Activated naive CD4-positive, alpha-beta T cell treated with anti-CD3 and anti-CD28 coated beads, Interleukin-2, amount 50 U/mL, for 72 hours (primary cell): ENCODE measurements around the gene CEP112. TPM values are rescaled to one million over a fixed set of nuclear protein-coding genes. Genes with fewer than 3 reads are reported as not detected.
"Not testable (repeated sequence)": the region's sequence is repeated elsewhere in the genome, so short reads cannot be mapped to it uniquely, and the experiment has no call there.

Experiments
- ATAC-seq, 2 donors: fragments of 150-1000 bp; cut with Tn5 transposase; 2 replicates each; pipeline ENCODE4 v1.10.0; 2021; ENCODE audit warnings: mild to moderate bottlenecking in 2 of 2, moderate library complexity in 2 of 2
- DNase-seq, 2 donors: peaks; one replicate each; pipeline ENCODE4 v3.0.0; 2021 to 2022; ENCODE audit warnings: low spot score in 2 of 2
- H3K27ac Mint-ChIP-seq, 2 donors: one replicate each; pipeline ENCODE4 v1.8.0; 2022; ENCODE audit warnings: mild to moderate bottlenecking in 2 of 2, mixed read lengths in 2 of 2
- H3K36me3 Mint-ChIP-seq, 2 donors: one replicate each; pipeline ENCODE4 v1.8.0; 2022; ENCODE audit warnings: mixed read lengths in 2 of 2
- H3K9me3 Mint-ChIP-seq, 2 donors: one replicate each; pipeline ENCODE4 v1.8.0; 2022; ENCODE audit warnings: mixed read lengths in 2 of 2
- total RNA-seq, 2 donors: library from RNA; stranded (reverse); gene quantifications; one replicate each; pipeline ENCODE4 v1.2.3, GENCODE V29; 2022

CEP112 gene
- total RNA-seq, 2 donors from 2014 or later: 1.2 to 4.2 TPM

DNA sequence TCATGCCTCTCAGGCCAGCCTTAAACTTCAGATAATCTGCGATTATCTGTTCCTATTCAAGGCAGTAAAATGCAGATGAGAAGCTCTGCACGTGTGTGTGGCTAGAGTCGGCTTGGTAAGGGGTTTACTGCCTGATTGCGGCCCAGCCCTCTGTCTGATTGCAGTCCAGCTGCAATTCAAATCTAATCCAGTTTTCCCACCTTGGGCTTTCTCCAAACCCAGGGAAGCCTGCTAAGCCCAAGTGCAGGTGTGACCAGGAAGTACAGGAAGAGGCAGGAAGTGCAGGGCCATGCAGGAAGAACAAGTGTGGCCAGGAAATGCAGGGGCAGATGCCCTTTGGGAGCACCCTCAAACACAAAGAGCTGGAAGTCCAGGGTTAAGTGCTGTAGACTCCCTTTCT, 314.9 kb downstream of the CEP112 start:
- peaks cover 0 to 9% of the 10 kb centered on the region in 2 donors for H3K36me3 Mint-ChIP-seq
- no peak for ATAC-seq
- DNase-seq: no peak
- H3K27ac Mint-ChIP-seq: no peak overlapping the region
- peaks cover 4 to 12% of the 10 kb centered on the region in 2 donors for H3K9me3 Mint-ChIP-seq

DNA sequence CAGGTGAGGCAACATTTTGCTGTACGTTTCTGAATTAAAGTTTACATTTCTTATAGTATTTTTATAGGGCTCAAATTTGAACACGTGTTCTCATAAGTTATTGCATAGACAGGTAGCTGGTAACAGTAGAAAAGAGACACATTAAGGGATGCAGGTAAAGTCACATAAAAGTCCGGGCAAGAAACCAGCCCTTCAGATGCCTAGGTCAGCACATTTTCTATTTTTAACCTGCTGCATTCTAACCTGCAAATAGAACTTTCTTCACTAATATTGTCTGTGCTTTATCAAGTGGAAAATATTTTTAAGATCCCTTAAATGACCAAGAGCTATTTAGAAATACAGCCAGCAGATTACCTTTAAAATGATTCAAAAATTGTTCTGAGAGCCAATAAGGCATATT, 323.1 kb downstream of the CEP112 start:
- ATAC-seq (no peak), DNase-seq (no peak)
- no peaks in the 10 kb centered on the region for H3K36me3 Mint-ChIP-seq
- no peaks in the 10 kb centered on the region for H3K9me3 Mint-ChIP-seq
- no peak overlapping the region for H3K27ac Mint-ChIP-seq

DNA sequence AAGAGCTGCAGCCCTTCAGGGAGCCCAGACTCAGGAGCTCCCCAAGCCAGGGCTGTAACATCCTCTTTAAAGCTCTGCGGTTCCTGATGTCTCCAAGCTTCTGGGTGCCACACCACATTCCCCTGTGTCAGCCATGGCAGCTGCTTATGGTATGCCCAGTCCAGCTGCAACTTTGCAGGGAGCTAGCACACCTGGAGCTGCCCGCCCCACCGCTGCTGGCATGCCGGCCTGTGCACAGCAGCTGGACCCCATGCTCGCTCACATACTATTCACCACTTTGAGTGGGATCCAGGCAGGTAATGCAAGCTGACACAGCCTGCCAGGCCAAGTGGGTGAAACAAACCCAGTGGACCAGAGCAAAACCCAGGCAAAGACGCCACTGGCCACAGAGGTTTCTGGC, 324.9 kb downstream of the CEP112 start:
- Mint-ChIP-seq H3K27ac (no peak overlapping the region), H3K36me3 (no peaks in the 10 kb centered on the region), H3K9me3 (no peaks in the 10 kb centered on the region)
- DNase-seq (no peak), ATAC-seq (no peak)

DNA sequence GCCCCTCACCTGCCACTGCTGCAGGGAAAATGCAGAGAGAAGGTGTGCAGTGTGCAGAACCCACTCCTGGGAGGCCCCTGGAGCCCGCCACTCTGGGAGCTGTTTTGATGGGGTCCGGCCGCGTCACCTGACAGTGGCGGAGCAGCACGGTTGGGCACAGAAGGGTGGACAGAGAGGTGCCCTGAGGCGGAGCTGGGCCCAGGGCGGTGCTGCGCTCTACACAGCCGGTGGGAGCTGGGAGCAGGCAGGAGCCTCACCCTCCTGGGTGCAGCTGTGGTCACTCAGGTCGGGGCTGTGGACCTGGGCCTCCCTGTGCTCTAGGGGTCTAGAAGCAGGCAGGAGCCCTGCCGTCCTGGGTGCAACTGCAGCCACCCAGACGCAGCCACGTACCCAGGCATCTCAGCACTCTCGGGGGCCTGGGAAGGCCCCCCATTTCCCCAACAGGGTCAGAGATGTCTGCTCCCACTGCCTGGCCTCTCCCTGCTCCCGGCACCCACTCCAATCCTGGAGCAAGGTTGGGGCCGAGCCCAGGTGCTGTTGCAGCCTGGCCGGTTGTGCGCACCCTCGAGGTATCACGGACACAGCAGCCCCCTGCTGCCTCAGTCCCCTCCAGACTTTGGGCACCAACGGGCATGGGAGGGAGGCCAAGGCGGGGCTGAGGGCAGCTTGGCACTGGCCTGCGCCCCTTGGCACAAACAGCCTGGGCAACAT, 326.1 kb downstream of the CEP112 start:
- no peaks in the 10 kb centered on the region for H3K36me3 Mint-ChIP-seq
- no peak for DNase-seq
- no peak for ATAC-seq
- H3K27ac Mint-ChIP-seq: no peak overlapping the region
- no peaks in the 10 kb centered on the region for H3K9me3 Mint-ChIP-seq

DNA sequence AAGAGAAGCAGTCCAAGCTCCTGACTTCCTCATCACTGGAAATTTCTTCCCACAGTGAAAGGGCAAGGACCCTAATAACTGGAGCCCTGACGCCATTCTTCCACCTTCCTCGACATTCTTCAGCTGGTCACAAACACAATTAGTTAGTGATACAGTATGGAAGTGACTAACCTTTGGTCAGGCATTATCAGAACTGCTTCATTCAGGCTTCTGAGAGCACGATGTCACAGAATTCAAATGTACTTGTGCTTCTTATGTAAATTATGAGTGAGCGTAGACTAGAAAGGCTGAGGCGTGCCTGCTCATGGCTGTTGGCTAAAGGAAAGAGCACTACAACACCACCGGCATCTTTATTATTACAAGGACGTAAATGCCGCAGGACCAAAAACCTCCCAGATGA, 327.5 kb downstream of the CEP112 start:
- no peak overlapping the region for H3K27ac Mint-ChIP-seq
- no peak for DNase-seq
- no peak for ATAC-seq
- H3K9me3 Mint-ChIP-seq: no peaks in the 10 kb centered on the region
- H3K36me3 Mint-ChIP-seq: no peaks in the 10 kb centered on the region

DNA sequence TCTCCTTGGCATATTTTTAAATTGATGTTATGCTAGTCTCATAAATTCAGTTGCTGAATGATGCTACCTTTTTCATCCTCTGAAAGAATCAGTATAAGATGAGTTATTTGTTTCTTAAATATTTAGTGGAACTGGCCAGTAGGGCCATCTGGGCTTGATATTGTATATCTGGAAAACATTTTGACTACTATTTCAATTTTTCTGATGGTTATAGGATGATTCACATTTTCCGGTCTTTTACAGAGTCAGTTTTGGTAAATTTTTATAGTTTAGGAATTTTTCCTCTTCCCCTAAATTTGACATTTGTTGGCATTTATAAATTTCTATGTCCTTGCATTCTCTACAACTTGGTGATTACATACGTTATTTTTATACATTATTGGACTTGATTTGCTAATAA, 334.2 kb downstream of the CEP112 start:
- ATAC-seq (no peak), DNase-seq (no peak)
- Mint-ChIP-seq H3K27ac (no peak overlapping the region), H3K36me3 (no peaks in the 10 kb centered on the region), H3K9me3 (no peaks in the 10 kb centered on the region)

DNA sequence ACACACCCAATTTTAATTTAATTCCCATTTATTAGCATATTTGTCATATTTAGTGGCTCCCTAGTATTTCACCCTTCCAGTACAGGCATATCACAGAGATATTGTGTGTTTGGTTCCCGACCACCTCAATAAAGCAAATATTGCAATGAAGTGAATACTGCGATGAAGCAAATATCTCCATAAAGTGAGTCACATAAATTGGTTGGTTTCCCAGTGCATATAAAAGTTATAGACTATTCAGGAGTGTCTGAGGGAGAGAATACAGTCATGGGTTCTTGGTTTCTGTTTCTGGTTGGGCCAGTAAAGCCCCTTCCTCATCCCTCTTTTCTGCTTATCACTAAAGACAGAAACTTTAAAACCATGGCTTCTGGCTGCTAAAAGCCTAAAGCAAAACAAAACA, 335.1 kb downstream of the CEP112 start:
- Mint-ChIP-seq H3K36me3 (no peaks in the 10 kb centered on the region), H3K9me3 (no peaks in the 10 kb centered on the region), H3K27ac (no peak overlapping the region)
- DNase-seq (no peak), ATAC-seq (no peak)

DNA sequence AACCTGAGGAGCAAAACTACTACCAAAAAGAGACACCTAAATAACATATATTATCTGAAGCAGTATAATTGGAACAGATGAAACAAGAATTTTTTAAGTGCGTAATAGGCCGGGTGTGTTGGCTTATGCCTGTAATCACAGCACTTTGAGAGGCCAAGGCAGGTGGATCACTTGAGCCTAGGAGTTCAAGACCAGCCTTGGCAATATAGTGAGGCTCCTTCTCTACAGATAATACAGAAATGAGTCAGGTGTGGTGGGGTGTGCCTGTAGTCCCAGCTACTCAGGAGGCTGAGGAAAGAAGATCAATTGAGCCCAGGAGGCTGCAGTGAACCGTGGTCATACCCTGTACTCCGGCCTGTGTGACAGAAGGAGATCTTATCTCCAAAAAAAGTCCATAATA, 336.3 kb downstream of the CEP112 start:
- Mint-ChIP-seq H3K27ac (no peak overlapping the region), H3K9me3 (no peaks in the 10 kb centered on the region), H3K36me3 (no peaks in the 10 kb centered on the region)
- ATAC-seq (no peak), DNase-seq (no peak)

DNA sequence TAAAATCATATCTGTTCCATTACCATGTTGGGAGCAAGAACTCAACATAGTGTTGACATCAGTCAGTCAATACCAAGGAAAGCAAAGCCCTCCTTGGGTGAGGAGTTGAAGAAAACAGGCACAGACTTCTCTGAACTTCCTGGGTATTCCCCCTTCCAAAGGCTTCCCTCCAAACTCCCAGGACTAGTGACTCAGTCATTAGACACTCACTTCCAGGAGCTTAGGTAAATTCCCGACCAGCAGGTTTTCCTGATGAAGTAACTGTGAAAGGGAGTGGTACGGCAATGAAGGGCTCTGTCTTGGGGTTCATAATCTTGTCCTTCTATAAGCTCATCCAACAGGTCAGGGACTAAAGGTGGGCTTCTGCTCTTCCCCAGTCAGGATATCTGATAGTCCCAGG, 336.7 kb downstream of the CEP112 start:
- Mint-ChIP-seq H3K9me3 (no peaks in the 10 kb centered on the region), H3K27ac (no peak overlapping the region), H3K36me3 (no peaks in the 10 kb centered on the region)
- ATAC-seq (no peak), DNase-seq (no peak)

DNA sequence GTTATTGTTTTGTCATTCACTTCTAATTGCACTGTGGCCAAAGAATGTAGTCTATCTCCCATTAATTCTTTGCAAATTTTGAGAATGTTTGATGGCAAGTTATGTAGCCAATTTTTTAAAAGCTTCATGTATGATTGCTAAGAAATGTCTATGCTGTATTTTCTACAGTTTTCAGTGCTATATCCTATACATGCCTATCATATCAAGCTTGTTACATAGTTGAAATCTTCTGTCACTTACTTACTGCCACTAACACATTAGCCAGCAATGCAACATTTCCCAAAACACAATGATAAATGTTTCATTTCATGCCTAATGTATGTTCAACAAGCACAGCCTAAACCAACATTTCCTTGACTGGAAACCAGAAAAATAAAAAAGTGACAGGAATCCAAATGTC, 338.1 kb downstream of the CEP112 start:
- DNase-seq (no peak), ATAC-seq (no peak)
- H3K36me3 Mint-ChIP-seq: no peaks in the 10 kb centered on the region
- no peaks in the 10 kb centered on the region for H3K9me3 Mint-ChIP-seq
- H3K27ac Mint-ChIP-seq: no peak overlapping the region

DNA sequence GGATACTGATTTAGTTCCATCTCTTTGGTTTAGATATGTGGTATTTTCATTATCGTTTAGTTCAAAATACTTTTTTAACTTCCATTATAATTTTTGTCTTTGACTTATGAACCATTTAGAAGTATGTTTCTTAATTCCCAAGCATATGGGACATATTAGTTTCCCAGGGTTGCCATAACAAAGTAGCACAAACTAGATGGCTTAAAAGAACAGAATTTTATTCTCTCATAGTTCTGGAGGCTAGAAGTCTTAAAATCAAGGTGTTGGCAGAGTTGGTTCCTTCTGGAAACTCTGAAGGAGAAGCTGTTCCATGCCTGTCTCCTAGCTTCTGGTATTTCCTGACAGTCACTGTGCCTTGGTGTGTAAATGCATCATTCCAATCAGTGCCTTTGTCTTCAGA, 339.0 kb downstream of the CEP112 start:
- Mint-ChIP-seq H3K36me3 (no peaks in the 10 kb centered on the region), H3K9me3 (no peaks in the 10 kb centered on the region), H3K27ac (no peak overlapping the region)
- DNase-seq (no peak), ATAC-seq (no peak)

DNA sequence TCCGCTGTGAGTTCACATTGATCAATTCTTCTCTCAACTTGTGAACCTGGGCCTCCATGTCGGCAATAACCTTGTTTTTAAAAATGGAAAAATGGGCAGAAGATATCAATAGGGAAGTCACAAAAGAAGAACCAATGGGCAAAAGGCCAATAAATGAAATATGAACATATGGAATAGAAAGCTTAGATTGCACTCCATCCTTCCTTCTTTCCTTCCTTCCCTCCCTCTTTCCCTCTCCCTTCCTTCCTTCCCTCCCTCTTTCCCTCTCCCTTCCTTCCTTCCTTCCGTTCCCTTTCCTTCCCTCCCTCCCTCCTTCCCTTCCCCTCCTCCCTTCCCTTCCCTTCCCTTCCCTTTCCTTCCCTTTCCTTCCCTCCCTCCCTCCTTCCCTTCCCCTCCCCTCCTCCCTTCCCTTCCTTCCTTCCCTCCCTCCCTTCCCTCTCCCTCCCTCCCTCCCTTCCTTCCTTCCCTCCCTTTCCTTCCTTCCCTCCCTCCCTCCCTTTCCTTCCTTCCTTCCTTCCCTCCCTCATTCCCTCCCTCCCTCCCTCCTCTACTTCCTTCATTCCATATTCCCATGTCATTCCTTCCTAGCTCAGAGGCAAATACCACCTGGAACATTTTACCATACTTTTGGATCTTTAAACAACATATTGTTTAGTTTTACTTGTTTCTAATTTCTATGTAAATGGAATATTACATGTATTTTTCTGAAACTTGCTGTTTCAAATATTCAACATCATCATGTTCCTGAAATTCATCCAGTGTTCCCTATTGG, 339.8 kb downstream of the CEP112 start:
- DNase-seq (no peak), ATAC-seq (no peak)
- Mint-ChIP-seq H3K36me3 (no peaks in the 10 kb centered on the region), H3K27ac (no peak overlapping the region), H3K9me3 (no peaks in the 10 kb centered on the region)

DNA sequence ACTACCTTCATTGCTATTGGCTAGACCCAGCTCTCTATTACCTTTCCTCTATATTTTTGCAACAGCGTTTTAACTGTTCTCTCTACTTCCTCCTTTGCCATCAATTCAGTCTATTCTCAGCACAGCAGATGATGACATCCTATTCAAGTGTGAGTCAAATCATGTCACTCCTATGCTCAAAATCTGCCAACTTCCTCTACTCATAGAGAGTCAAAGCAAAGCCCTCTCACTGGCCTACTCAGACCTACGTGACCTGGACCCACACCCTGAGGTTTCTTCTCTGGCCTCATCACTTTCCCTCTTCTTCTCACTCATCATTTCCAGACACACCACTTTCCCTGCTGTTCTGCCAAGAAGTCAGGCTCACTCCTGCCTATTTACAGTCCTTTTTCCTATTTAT, 341.4 kb downstream of the CEP112 start:
- DNase-seq (no peak), ATAC-seq (peak; percentile 80 to 94)
- H3K27ac Mint-ChIP-seq: no peak overlapping the region
- no peaks in the 10 kb centered on the region for H3K9me3 Mint-ChIP-seq
- H3K36me3 Mint-ChIP-seq: no peaks in the 10 kb centered on the region

DNA sequence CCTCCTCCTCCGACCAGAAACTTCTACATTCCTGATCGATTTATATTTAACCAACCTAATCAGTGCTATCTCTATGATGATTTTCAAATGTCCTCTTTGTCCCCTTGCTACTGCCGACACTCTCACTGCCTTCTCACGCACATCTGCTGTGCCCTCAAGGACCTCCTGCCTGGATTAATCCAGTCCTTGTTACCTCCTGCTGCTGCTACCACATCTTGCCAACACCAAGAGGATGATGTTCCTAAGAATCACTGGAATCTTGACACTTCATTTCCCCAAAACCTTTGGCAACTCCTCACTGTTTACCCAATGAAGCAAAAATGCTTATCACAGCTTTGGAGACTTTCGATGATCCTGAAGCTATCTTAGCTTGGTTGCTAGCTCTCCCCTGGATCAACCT, 343.2 kb downstream of the CEP112 start:
- Mint-ChIP-seq H3K36me3 (no peaks in the 10 kb centered on the region), H3K27ac (no peak overlapping the region), H3K9me3 (no peaks in the 10 kb centered on the region)
- no peak for ATAC-seq
- no peak for DNase-seq

DNA sequence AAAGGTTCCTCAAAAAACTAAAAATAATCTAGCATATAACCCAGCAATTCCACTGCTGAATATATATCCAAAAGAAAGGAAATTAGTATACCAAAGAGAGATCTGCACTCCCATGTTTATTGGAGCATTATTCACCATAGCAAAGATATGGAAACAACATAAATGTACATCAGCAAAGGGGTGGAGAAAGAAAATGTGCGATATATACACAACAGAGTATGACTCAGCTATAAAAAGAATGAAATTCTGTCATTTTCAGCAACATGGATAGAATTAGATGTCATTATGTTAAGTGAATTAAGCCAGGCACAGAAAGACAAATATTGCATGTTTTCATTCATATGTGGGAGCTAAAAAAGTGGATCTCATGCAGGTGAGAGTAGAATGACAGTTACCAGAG, 350.8 kb downstream of the CEP112 start:
- ATAC-seq (no peak), DNase-seq (no peak)
- no peak overlapping the region for H3K27ac Mint-ChIP-seq
- H3K36me3 Mint-ChIP-seq: no peaks in the 10 kb centered on the region
- peaks cover 4 to 17% of the 10 kb centered on the region in 2 donors for H3K9me3 Mint-ChIP-seq

DNA sequence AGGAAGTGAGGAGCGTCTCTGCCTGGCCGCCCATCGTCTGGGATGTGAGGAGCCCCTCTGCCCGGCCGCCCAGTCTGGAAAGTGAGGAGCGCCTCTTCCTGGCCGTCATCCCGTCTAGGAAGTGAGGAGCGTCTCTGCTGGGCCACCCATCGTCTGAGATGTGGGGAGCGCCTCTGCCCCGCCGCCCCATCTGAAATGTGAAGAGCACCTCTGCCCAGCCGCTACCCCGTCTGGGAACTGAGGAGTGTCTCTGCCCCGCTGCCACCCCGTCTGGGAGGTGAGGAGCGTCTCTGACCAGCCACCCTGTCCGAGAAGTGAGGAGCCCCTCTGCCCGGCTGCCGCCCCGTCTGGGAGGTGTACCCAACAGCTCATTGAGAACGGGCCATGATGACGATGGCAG, 354.7 kb downstream of the CEP112 start:
- H3K36me3 Mint-ChIP-seq: peaks cover 15 to 19% of the 10 kb centered on the region in 2 donors
- H3K27ac Mint-ChIP-seq, DNase-seq, ATAC-seq: not testable (repeated sequence)
- H3K9me3 Mint-ChIP-seq: peaks cover 17 to 43% of the 10 kb centered on the region in 2 donors

DNA sequence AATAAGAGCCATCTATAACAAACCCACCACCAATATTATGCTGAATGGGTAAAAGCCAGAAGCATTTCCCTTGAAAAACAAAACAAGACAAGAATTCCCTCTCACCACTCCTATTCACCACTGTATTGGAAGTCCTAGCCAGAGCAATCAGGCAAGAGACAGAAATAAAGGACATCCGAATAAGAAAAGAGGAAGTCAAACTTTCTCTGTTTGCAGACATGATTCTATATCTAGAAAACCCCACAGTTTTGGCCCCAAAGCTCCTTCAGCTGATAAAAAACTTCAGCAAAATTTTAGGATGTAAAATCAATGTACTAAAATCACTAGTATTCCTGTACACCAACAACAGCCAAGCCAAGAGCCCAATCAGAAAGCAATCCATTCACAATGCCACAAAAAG, 358.7 kb downstream of the CEP112 start:
- Mint-ChIP-seq H3K36me3 (peaks cover 33 to 35% of the 10 kb centered on the region in 2 donors), H3K9me3 (peaks cover 29 to 38% of the 10 kb centered on the region in 2 donors)
- no peak for ATAC-seq

DNA sequence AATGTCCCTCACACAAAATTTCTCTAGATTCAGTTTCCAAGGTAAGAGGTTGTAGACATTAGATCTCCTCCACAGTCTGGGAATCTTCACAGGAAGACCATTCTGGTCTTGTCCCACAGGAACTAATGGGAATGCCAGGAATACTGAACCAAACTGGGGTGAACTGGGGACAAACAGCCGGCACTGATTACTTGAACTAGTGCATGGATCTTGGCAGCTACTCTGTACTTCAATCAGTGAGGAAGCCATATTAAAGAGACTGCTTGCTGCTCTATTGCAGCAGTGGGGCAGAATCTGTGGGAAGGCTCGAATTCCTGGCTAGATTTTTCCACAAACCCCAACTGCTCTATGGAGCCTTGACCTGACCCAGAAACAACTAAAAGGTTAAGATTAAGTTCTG, 361.6 kb downstream of the CEP112 start:
- ATAC-seq (no peak), DNase-seq (no peak)
- H3K9me3 Mint-ChIP-seq: peaks cover 23 to 41% of the 10 kb centered on the region in 2 donors
- no peak overlapping the region for H3K27ac Mint-ChIP-seq
- H3K36me3 Mint-ChIP-seq: peaks cover 33 to 43% of the 10 kb centered on the region in 2 donors

More for the DNA sequence above, 358.7 kb downstream of the CEP112 start:
- H3K27ac Mint-ChIP-seq: no peak overlapping the region
- DNase-seq: no peak
